Astrocyte (in vitro differentiated cells and primary cell): Measurements from ENCODE around the gene ACTL6B. TPM values are rescaled to one million over a fixed set of nuclear protein-coding genes. Genes with fewer than 3 reads are reported as not detected.

Source experiments
- DNase-seq: peaks from one replicate; pipeline ENCODE4 v3.0.0-alpha.2; 2010; ENCODE audit warnings: low read depth
- FAIRE-seq: peaks from 2 replicates; lab custom pipeline; 2011; peaks lifted over from hg19 to GRCh38; lab: Jason Lieb, UNC
- H2AFZ ChIP-seq: 2 replicates; pipeline ENCODE4 v1.6.0; 2012; ENCODE audit warnings: low read depth, low read length, inconsistent platforms
- H3K27ac ChIP-seq: 2 replicates; pipeline ENCODE4 v1.5.1; 2011; ENCODE audit warnings: low read depth, low read length, inconsistent platforms
- H3K27me3 ChIP-seq: 2 replicates; pipeline ENCODE4 v1.6.0; 2011; ENCODE audit warnings: low read length, inconsistent platforms; ENCODE audit not compliant: insufficient read depth
- H3K36me3 ChIP-seq: 2 replicates; pipeline ENCODE4 v1.5.1; 2011; ENCODE audit warnings: low read length, inconsistent platforms; ENCODE audit not compliant: insufficient read depth
- H3K4me1 ChIP-seq: 2 replicates; pipeline ENCODE4 v1.5.1; 2011; ENCODE audit warnings: low read length, inconsistent platforms; ENCODE audit not compliant: insufficient read depth
- H3K4me2 ChIP-seq: 2 replicates; pipeline ENCODE4 v1.6.0; 2012; ENCODE audit warnings: low read length, inconsistent platforms
- H3K4me3 ChIP-seq: 2 replicates; pipeline ENCODE4 v1.5.1; 2011; ENCODE audit warnings: low read depth, mild to moderate bottlenecking, low read length, inconsistent platforms; ENCODE audit not compliant: insufficient read depth
- H3K79me2 ChIP-seq: 2 replicates; pipeline ENCODE4 v1.6.0; 2012; ENCODE audit warnings: mild to moderate bottlenecking, low read length, inconsistent platforms; ENCODE audit not compliant: insufficient read depth
- H3K9ac ChIP-seq: 2 replicates; pipeline ENCODE4 v1.6.0; 2012; ENCODE audit warnings: mild to moderate bottlenecking, low read length, inconsistent platforms
- H3K9me3 ChIP-seq: 2 replicates; pipeline ENCODE4 v1.5.1; 2012; ENCODE audit warnings: low read depth, mild to moderate bottlenecking, low read length, inconsistent platforms; ENCODE audit not compliant: insufficient read depth
- H4K20me1 ChIP-seq: 2 replicates; pipeline ENCODE4 v1.6.0; 2012; ENCODE audit warnings: low read length, inconsistent platforms; ENCODE audit not compliant: insufficient read depth
- H3K27ac Mint-ChIP-seq: one replicate; pipeline ENCODE4 v1.8.0; 2021; ENCODE audit warnings: mild to moderate bottlenecking, mixed read lengths; ENCODE audit not compliant: unreplicated experiment
- H3K27me3 Mint-ChIP-seq: one replicate; pipeline ENCODE4 v1.8.0; 2021; ENCODE audit warnings: low read depth, mixed read lengths; ENCODE audit not compliant: unreplicated experiment
- H3K36me3 Mint-ChIP-seq: one replicate; pipeline ENCODE4 v1.8.0; 2021; ENCODE audit warnings: low read depth, mixed read lengths; ENCODE audit not compliant: unreplicated experiment
- H3K4me1 Mint-ChIP-seq: one replicate; pipeline ENCODE4 v1.8.0; 2021; ENCODE audit warnings: low read depth, mixed read lengths; ENCODE audit not compliant: unreplicated experiment
- H3K4me3 Mint-ChIP-seq: one replicate; pipeline ENCODE4 v1.8.0; 2021; ENCODE audit warnings: mild to moderate bottlenecking, moderate library complexity, mixed read lengths; ENCODE audit not compliant: unreplicated experiment
- H3K9me3 Mint-ChIP-seq: one replicate; pipeline ENCODE4 v1.8.0; 2021; ENCODE audit warnings: mild to moderate bottlenecking, mixed read lengths; ENCODE audit not compliant: unreplicated experiment
- EZH2 ChIP-seq: IDR thresholded peaks from 2 replicates; pipeline ENCODE4 v1.6.1; 2012; ENCODE audit warnings: mild to moderate bottlenecking, low read length, inconsistent platforms; ENCODE audit not compliant: insufficient read depth
- total RNA-seq: library from RNA; stranded (reverse); gene quantifications from 2 replicates; pipeline ENCODE4 v1.2.1, GENCODE V29; 2021
- TF ChIP-seq, protein P1 (sequence below): IDR thresholded peaks from 2 replicates; pipeline ENCODE4 v1.5.1; 2011; ENCODE audit warnings: low read depth, mild to moderate bottlenecking, inconsistent platforms, low read length, moderate library complexity; ENCODE audit not compliant: insufficient read depth

Gene ACTL6B
- total RNA-seq, 1 donor from 2014 or later, result not detected

- H3K27ac Mint-ChIP-seq, result no peak overlapping the region
These were observed 42.7 kb downstream of the ACTL6B start for GRCh38 chr7:100613412-100614175.

DNA sequence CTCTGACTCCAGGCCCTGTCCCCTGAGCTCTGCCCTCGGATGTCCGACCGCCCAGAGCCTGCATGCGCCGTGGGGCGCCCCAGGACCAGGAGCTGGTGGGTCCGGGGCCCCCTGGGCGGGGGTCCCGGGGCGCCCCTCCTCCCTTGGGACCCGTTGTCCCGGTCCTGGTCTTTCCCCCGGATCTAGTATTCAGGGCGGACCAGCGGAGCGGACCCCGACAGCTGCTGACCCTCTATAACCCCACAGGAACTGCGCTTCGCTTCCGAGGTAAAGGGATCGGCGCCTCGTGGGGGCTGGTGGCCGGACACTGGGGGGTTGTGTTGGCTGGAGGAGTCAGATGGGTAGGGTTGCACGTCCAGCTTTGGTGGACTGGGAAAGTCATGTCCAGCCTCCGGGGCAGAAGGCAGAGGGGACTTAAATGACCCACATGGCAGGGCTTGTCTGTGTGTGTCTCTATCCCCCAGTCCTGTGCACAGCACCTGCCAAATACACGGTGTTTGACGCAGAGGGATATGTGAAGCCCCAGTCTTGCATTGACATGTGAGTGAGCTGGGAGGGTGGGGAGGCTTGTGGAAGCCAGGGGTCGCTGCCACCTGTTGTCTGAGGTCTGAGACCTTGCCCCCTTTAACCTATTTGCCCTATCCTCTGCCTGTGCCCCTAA is 43.4 kb downstream of the ACTL6B start:
- H3K27ac Mint-ChIP-seq, result no peak overlapping the region

More at GRCh38 chr7:100613412-100614175, 42.7 kb downstream of the ACTL6B start:
- Mint-ChIP-seq H3K4me3 (peak overlapping the region; percentile 81), H3K27me3 (no peaks in the 10 kb centered on the region), H3K4me1 (no peaks in the 10 kb centered on the region), H3K9me3 (no peaks in the 10 kb centered on the region), H3K36me3 (peaks cover 2% of the 10 kb centered on the region)
- TF ChIP-seq, protein P1, sequence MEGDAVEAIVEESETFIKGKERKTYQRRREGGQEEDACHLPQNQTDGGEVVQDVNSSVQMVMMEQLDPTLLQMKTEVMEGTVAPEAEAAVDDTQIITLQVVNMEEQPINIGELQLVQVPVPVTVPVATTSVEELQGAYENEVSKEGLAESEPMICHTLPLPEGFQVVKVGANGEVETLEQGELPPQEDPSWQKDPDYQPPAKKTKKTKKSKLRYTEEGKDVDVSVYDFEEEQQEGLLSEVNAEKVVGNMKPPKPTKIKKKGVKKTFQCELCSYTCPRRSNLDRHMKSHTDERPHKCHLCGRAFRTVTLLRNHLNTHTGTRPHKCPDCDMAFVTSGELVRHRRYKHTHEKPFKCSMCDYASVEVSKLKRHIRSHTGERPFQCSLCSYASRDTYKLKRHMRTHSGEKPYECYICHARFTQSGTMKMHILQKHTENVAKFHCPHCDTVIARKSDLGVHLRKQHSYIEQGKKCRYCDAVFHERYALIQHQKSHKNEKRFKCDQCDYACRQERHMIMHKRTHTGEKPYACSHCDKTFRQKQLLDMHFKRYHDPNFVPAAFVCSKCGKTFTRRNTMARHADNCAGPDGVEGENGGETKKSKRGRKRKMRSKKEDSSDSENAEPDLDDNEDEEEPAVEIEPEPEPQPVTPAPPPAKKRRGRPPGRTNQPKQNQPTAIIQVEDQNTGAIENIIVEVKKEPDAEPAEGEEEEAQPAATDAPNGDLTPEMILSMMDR, result no peak
- no peak for TF ChIP-seq EZH2
- Histone ChIP-seq H3K79me2 (peaks cover 5% of the 10 kb centered on the region), H3K9ac (no peak overlapping the region), H3K27me3 (no peaks in the 10 kb centered on the region), H2AFZ (no peak overlapping the region), H3K4me1 (peaks cover 7% of the 10 kb centered on the region), H3K4me2 (peak overlapping the region; percentile 85), H3K27ac (no peak overlapping the region), H3K4me3 (peak overlapping the region; percentile 72), H4K20me1 (peaks cover 4% of the 10 kb centered on the region), H3K9me3 (no peaks in the 10 kb centered on the region), H3K36me3 (no peaks in the 10 kb centered on the region)
- DNase-seq (no peak), FAIRE-seq (no peak)

More for the DNA sequence above, 43.4 kb downstream of the ACTL6B start:
- peaks cover 3% of the 10 kb centered on the region for H3K36me3 ChIP-seq
- H3K9me3 ChIP-seq, result no peaks in the 10 kb centered on the region
- DNase-seq, result no peak
- no peaks in the 10 kb centered on the region for H3K9me3 Mint-ChIP-seq
- no peak for TF ChIP-seq EZH2
- TF ChIP-seq, protein P1, result no peak
- peak overlapping the region; percentile 90 for H3K4me3 Mint-ChIP-seq
- H3K4me1 Mint-ChIP-seq, result no peaks in the 10 kb centered on the region
- H3K4me3 ChIP-seq, result peak overlapping the region; percentile 72
- H4K20me1 ChIP-seq, result peaks cover 4% of the 10 kb centered on the region
- peak overlapping the region; percentile 85 for H3K4me2 ChIP-seq
- no peak for FAIRE-seq
- H3K79me2 ChIP-seq, result peaks cover 5% of the 10 kb centered on the region
- peak overlapping the region; percentile 22 for H3K27ac ChIP-seq
- peak overlapping the region; percentile 67 for H2AFZ ChIP-seq
- H3K4me1 ChIP-seq, result peaks cover 7% of the 10 kb centered on the region
- H3K36me3 Mint-ChIP-seq, result peaks cover 2% of the 10 kb centered on the region
- no peaks in the 10 kb centered on the region for H3K27me3 Mint-ChIP-seq
- no peaks in the 10 kb centered on the region for H3K27me3 ChIP-seq
- peak overlapping the region; percentile 77 for H3K9ac ChIP-seq
